Measurements from ENCODE around the gene SORT1. TPM values are rescaled to one million over a fixed set of nuclear protein-coding genes. Genes with fewer than 3 reads are reported as not detected.

SORT1 gene
- total and polyA plus RNA-seq, 2 of the 13 experiments (the other 11 are each of a cell fraction or from before 2014, with no cell fraction given) = 32.4 to 93.0 TPM

DNA sequence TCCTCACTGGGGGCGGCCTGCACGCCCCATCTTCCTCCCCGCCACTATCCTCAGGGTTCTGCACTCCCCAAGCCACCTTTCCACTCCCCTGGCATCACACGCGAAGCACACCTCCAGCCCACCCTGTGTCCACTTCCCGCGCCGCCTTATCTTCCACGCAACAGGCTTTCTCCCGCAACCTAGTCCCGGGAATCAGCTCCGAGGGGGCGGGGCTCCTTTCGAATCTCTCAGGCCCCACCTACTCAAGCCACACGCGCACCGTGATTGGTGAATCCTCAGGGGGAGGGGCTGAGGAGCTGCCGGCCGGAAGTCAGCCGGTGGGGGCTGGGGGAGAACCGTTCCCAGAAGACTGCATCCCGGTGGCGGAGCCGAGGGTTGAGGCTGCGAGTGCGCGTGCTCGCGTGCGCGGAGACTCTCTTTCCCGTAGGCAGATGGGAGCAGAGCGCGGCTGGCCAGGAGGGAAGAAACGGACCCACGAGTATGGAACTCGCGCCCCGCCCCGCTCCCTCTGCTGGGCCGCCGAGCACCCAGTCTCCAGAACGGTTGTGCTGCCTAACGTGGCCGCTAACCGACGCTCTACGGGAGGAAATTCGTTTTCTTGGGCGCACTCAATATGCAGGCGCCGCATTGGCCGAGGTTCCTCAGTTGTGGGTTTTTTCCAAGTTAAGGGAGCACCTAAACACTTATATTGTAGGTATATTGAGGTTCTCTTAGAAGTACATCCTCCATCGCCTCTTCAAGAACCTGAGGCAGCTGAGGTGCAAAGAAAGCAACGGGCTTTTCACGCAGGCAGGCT, 114.6 kb downstream of the SORT1 start, which contains the start of gene PSRC1 (continued):
- TF ChIP-seq, protein P1, sequence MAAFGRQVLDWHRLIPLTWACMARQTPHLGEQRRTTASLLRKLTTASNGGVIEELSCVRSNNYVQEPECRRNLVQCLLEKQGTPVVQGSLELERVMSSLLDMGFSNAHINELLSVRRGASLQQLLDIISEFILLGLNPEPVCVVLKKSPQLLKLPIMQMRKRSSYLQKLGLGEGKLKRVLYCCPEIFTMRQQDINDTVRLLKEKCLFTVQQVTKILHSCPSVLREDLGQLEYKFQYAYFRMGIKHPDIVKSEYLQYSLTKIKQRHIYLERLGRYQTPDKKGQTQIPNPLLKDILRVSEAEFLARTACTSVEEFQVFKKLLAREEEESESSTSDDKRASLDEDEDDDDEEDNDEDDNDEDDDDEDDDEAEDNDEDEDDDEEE (CRISPR knock-in tag; IDR thresholded peaks at IDR 0.05) = peak; percentile 28; the same call in 1 of the 2 replicates
- TF ChIP-seq, protein P2, sequence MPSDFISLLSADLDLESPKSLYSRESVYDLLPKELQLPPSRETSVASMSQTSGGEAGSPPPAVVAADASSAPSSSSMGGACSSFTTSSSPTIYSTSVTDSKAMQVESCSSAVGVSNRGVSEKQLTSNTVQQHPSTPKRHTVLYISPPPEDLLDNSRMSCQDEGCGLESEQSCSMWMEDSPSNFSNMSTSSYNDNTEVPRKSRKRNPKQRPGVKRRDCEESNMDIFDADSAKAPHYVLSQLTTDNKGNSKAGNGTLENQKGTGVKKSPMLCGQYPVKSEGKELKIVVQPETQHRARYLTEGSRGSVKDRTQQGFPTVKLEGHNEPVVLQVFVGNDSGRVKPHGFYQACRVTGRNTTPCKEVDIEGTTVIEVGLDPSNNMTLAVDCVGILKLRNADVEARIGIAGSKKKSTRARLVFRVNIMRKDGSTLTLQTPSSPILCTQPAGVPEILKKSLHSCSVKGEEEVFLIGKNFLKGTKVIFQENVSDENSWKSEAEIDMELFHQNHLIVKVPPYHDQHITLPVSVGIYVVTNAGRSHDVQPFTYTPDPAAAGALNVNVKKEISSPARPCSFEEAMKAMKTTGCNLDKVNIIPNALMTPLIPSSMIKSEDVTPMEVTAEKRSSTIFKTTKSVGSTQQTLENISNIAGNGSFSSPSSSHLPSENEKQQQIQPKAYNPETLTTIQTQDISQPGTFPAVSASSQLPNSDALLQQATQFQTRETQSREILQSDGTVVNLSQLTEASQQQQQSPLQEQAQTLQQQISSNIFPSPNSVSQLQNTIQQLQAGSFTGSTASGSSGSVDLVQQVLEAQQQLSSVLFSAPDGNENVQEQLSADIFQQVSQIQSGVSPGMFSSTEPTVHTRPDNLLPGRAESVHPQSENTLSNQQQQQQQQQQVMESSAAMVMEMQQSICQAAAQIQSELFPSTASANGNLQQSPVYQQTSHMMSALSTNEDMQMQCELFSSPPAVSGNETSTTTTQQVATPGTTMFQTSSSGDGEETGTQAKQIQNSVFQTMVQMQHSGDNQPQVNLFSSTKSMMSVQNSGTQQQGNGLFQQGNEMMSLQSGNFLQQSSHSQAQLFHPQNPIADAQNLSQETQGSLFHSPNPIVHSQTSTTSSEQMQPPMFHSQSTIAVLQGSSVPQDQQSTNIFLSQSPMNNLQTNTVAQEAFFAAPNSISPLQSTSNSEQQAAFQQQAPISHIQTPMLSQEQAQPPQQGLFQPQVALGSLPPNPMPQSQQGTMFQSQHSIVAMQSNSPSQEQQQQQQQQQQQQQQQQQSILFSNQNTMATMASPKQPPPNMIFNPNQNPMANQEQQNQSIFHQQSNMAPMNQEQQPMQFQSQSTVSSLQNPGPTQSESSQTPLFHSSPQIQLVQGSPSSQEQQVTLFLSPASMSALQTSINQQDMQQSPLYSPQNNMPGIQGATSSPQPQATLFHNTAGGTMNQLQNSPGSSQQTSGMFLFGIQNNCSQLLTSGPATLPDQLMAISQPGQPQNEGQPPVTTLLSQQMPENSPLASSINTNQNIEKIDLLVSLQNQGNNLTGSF (CRISPR knock-in tag; IDR thresholded peaks at IDR 0.05) = peak; percentile 17; the same call in 1 of the 2 replicates
- TF ChIP-seq ZNF44 (CRISPR knock-in tag; IDR thresholded peaks at IDR 0.05) (no peak), RBM39 (IDR thresholded peaks at IDR 0.05; ENCODE audit: low read depth, low read length, poor library complexity, severe bottlenecking) (no peak), RCOR2 (CRISPR knock-in tag; IDR thresholded peaks at IDR 0.05) (0 out of 2 replicates have a peak, but pooled peaks have one; percentile 60), ZNF30 (CRISPR knock-in tag; IDR thresholded peaks at IDR 0.05) (no peak), KDM5B (CRISPR knock-in tag; IDR thresholded peaks at IDR 0.05; ENCODE audit: borderline replicate concordance) (peak; percentile 64; the same call in 1 of the 2 replicates), NFKB2 (CRISPR knock-in tag; IDR thresholded peaks at IDR 0.05; ENCODE audit: borderline replicate concordance) (peak; percentile 49; the same call in 1 of the 2 replicates), HNRNPH1 (optimal IDR thresholded peaks at IDR 0.05; ENCODE audit: low read depth, low read length) (no peak), TAF1 (CRISPR knock-in tag; IDR thresholded peaks at IDR 0.05) (peak; percentile 88), HDAC2 (CRISPR knock-in tag; IDR thresholded peaks at IDR 0.05) (peak; percentile 53; the same call in 1 of the 2 replicates), ZNF572 (CRISPR knock-in tag; IDR thresholded peaks at IDR 0.05) (no peak), KDM5A (IDR thresholded peaks at IDR 0.05; ENCODE audit: borderline replicate concordance, low read length) (peak; percentile 78; the same call in 1 of the 2 replicates), ZNF589 (CRISPR knock-in tag; conservative IDR thresholded peaks at IDR 0.05) (peak; percentile 71; the same call in 1 of the 2 replicates), SMAD9 (CRISPR knock-in tag; IDR thresholded peaks at IDR 0.05) (no peak)
- TF ChIP-seq, protein P3, sequence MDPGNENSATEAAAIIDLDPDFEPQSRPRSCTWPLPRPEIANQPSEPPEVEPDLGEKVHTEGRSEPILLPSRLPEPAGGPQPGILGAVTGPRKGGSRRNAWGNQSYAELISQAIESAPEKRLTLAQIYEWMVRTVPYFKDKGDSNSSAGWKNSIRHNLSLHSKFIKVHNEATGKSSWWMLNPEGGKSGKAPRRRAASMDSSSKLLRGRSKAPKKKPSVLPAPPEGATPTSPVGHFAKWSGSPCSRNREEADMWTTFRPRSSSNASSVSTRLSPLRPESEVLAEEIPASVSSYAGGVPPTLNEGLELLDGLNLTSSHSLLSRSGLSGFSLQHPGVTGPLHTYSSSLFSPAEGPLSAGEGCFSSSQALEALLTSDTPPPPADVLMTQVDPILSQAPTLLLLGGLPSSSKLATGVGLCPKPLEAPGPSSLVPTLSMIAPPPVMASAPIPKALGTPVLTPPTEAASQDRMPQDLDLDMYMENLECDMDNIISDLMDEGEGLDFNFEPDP (CRISPR knock-in tag; conservative IDR thresholded peaks at IDR 0.05) = no peak
- TF ChIP-seq, protein P4, sequence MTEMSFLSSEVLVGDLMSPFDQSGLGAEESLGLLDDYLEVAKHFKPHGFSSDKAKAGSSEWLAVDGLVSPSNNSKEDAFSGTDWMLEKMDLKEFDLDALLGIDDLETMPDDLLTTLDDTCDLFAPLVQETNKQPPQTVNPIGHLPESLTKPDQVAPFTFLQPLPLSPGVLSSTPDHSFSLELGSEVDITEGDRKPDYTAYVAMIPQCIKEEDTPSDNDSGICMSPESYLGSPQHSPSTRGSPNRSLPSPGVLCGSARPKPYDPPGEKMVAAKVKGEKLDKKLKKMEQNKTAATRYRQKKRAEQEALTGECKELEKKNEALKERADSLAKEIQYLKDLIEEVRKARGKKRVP (CRISPR knock-in tag; IDR thresholded peaks at IDR 0.05) = peak in 1 of 2 experiments; percentile 42; a peak in 1 of 4 replicates
- TF ChIP-seq, protein P5, sequence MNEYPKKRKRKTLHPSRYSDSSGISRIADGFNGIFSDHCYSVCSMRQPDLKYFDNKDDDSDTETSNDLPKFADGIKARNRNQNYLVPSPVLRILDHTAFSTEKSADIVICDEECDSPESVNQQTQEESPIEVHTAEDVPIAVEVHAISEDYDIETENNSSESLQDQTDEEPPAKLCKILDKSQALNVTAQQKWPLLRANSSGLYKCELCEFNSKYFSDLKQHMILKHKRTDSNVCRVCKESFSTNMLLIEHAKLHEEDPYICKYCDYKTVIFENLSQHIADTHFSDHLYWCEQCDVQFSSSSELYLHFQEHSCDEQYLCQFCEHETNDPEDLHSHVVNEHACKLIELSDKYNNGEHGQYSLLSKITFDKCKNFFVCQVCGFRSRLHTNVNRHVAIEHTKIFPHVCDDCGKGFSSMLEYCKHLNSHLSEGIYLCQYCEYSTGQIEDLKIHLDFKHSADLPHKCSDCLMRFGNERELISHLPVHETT (CRISPR knock-in tag; conservative IDR thresholded peaks at IDR 0.05) = peak; percentile 95
